Thyroid gland (tissue), 4 donors: ENCODE measurements around the gene LONRF3.

Source experiments
- CTCF ChIP-seq, 6 experiments: fragments of 200-600 bp in 3 of 6; fragments of 450-650 bp in 3 of 6; sonication (generic) in 3 of 6; IDR thresholded peaks; one replicate each; pipeline ENCODE4 v1.5.1; 2016 to 2019; ENCODE audit warnings: antibody characterized with exemption in 6 of 6, mild to moderate bottlenecking in 2 of 6, inconsistent platforms in 1 of 6, moderate library complexity in 1 of 6
- POLR2A ChIP-seq, 2 donors: fragments of 450-650 bp; IDR thresholded peaks; one replicate each; pipeline ENCODE4 v1.6.1; 2017; ENCODE audit warnings: antibody characterized with exemption in 2 of 2, mild to moderate bottlenecking in 2 of 2, moderate library complexity in 1 of 2

GRCh38 chrX:118974908-118975671, 672 bp downstream of the LONRF3 start:
- TF ChIP-seq POLR2A (IDR thresholded peaks at IDR 0.05) (peak in 1 of 2 donors; percentile 44), CTCF (IDR thresholded peaks at IDR 0.05) (no peak)
